NB4 (cell line): Measurements from ENCODE around the gene UROC1.

Source experiments
- DNase-seq: peaks from one replicate; pipeline ENCODE4 v3.0.0; 2010; ENCODE audit warnings: low read depth
- H3K4me3 ChIP-seq: one replicate; pipeline ENCODE4 v1.5.1; 2011; ENCODE audit warnings: mild to moderate bottlenecking, low read depth, low read length, moderate library complexity
- MYC ChIP-seq: IDR thresholded peaks from 2 replicates; pipeline ENCODE4 v1.6.1; 2011; ENCODE audit warnings: low read depth, low read length
- POLR2A ChIP-seq: IDR thresholded peaks from 2 replicates; pipeline ENCODE4 v1.6.1; 2011; ENCODE audit warnings: mild to moderate bottlenecking; ENCODE audit not compliant: insufficient read length; ENCODE audit errors: extremely low read depth
- TF ChIP-seq, protein P1 (sequence below): IDR thresholded peaks from one replicate; pipeline ENCODE4 v1.5.1; 2012; ENCODE audit warnings: low read depth, low read length
- TF ChIP-seq, protein P2 (sequence below): IDR thresholded peaks from 2 replicates; pipeline ENCODE4 v1.6.1; 2011; ENCODE audit warnings: low read depth, low read length

The UROC1 gene

DNA sequence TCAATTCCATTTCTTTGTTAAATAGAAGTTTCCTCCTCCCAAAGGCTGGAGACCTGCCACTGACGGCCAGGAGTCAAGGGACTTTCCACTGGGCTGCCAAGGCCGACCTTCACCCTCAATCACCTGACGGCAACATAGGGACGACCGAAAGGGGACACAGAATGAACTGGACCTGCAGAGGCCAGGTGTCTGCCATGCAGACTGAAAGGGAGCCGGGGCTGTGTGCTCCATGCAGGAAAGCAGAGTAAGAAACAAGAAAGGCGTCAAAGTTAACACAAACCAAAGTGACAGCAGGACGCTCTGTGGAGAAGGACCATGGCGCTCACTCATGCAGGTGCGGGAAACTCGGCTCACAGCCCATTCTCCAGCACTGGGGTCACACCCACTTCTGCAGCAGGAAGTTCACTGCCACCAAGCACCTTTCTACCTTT lies 67.9 kb downstream of the UROC1 start:
- no peak for DNase-seq
- H3K4me3 ChIP-seq, result no peak overlapping the region
- TF ChIP-seq MYC, result no peak
- TF ChIP-seq, protein P1, sequence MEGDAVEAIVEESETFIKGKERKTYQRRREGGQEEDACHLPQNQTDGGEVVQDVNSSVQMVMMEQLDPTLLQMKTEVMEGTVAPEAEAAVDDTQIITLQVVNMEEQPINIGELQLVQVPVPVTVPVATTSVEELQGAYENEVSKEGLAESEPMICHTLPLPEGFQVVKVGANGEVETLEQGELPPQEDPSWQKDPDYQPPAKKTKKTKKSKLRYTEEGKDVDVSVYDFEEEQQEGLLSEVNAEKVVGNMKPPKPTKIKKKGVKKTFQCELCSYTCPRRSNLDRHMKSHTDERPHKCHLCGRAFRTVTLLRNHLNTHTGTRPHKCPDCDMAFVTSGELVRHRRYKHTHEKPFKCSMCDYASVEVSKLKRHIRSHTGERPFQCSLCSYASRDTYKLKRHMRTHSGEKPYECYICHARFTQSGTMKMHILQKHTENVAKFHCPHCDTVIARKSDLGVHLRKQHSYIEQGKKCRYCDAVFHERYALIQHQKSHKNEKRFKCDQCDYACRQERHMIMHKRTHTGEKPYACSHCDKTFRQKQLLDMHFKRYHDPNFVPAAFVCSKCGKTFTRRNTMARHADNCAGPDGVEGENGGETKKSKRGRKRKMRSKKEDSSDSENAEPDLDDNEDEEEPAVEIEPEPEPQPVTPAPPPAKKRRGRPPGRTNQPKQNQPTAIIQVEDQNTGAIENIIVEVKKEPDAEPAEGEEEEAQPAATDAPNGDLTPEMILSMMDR, result no peak
- TF ChIP-seq, protein P2, sequence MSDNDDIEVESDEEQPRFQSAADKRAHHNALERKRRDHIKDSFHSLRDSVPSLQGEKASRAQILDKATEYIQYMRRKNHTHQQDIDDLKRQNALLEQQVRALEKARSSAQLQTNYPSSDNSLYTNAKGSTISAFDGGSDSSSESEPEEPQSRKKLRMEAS, result no peak
- no peak for TF ChIP-seq POLR2A

DNA sequence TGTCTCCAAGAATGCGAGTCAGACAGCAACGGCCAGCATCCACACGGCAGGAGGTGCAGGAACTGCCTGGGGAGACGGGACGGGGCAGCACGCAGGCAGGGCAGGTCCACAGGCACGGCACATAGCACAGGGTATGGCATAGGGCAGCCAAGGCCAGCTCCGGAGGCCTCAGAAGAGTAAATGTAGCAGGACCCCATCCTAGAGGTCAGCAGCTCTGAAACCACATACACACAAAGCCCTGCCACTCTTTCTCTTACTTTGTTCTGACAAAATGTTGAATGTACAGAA lies 68.7 kb downstream of the UROC1 start:
- DNase-seq, result no peak
- no peak overlapping the region for H3K4me3 ChIP-seq
- no peak for TF ChIP-seq POLR2A

DNA sequence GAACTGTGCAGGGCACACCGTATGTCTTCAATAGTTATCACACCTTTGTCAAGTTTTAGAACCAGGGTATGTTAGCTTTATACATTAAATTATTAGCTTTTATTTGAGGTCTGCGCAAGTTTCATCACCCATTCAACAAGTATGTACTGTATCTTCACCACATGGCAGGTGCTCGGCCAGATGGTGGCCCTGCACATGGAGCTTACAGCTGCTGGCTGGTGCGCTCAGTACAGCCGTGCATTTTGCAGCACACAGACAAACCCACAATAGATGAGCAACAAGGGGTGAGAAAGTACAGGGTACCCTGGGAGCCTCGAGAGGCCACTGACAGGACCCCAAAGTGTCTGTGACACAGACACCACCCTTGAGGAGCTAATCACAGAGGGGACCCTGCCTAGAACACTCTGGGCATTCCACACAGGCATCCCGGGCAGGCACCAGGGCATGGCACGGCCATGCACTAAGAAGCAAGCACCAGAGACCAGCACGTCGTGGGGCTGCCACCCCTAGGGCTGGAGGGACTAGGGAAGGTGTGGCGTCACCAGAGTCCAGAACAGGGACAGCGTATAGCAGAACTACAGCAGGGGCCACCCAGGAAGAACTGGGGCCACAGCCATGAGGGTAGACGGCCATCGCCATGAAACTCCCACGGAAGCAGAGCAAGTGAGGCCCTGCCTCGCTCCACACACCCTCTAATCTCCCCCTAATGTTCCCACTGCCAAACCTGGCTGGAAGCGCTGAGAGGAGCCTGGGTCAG lies 69.3 kb downstream of the UROC1 start:
- no peak for TF ChIP-seq POLR2A
- TF ChIP-seq MYC, result no peak
- TF ChIP-seq, protein P2, result no peak
- TF ChIP-seq, protein P1, result no peak
- H3K4me3 ChIP-seq, result no peak overlapping the region
- no peak for DNase-seq

DNA sequence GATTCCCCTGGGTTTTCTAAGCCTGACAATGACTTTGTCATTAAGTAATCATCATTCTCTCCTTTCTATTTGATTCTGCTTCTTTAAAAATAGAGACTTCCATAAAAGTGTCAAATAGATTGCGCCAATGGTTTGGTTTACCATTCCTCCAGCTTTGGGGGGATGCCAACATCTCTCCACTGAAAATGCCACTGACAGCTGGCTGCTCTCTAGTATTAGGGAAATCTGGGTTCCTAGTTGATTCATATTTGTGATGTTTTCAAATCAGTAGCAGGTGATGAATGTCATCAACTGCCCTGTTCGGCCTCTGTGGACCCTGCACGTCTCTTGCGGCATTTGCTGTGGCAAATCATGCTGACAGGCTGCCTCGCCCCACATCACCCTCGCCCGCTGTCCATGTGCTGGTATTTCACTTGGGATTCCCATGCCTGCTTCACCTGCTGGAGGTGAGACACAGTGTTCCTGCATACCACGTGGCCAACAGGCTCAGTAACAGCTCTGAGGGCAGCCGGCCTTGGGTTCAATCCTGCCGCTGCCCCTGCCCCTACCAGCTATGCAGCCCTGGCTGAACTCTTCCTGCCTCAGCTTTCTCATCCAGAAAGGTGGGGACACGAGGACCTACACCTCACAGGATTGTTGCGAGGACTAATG lies 70.0 kb downstream of the UROC1 start:
- DNase-seq, result no peak
- TF ChIP-seq MYC (no peak), POLR2A (no peak)
- TF ChIP-seq, protein P2, result no peak
- TF ChIP-seq, protein P1, result no peak
- no peak overlapping the region for H3K4me3 ChIP-seq

DNA sequence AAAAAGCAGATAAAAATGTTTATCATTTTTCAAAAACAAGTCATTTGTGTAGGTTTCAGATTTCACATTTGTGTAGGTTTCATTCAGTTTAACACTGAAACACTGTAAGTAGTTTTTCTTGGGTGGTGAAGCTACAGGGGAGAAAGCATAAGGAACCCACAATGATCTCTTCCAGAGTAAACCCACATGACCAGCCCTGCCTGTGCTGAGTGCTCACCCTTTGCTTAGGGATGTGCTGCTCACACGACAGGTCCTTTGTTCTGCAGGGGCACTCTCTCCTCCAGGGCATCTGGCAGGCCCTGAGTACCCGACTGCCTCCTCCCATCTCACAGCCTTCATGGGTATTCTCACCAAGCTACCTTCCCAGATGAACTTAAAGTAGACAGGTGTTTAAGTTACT lies 70.8 kb downstream of the UROC1 start:
- TF ChIP-seq POLR2A (no peak), MYC (no peak)
- no peak for DNase-seq
- no peak overlapping the region for H3K4me3 ChIP-seq

DNA sequence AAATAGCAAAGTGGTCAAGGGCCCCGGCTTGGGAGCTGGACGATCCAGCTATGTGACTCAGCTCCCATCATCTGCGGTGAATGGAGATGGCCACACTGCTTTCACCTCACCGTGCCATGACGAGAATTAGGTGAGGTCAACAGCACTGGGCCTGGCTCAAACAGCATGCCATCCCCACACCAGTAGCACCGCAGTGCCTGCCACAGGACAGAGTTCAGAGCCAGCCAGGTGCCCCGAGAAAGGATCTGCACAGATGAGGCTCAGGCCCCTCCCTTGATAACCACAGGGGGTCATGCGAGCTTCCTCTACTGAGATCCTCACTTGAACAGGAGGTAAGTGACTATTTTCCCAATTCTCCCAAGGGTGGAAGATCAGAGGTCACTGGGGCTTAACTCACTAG lies 71.3 kb downstream of the UROC1 start:
- DNase-seq, result no peak
- TF ChIP-seq POLR2A (no peak), MYC (no peak)
- TF ChIP-seq, protein P1, result no peak
- TF ChIP-seq, protein P2, result no peak

DNA sequence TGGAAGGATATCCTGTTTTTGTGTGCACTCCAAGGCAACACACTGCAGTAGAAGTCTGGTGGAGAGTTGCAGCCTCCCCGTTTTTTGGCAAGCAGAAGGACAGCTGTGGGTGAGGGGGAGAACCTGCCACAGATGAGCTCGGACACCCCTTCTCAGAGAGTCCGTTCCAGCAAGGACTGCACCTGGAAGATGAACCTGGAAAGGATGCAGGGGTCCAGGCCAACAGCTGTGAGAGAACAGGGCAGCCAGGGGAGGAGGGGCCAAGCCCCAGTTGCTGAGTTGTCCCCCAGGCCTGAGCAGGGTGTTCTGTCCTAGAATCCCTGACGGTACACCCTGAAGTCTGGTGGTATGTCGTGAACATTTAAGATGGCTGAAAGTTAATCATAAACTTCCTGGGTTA lies 72.1 kb downstream of the UROC1 start:
- no peak for DNase-seq
- H3K4me3 ChIP-seq, result no peak overlapping the region
- no peak for TF ChIP-seq MYC
- TF ChIP-seq, protein P1, result no peak
- TF ChIP-seq, protein P2, result no peak
- no peak for TF ChIP-seq POLR2A

More for the DNA sequence above, 71.3 kb downstream of the UROC1 start:
- H3K4me3 ChIP-seq, result no peak overlapping the region
